Small intestine (tissue), 7 donors: ENCODE data around the gene NDUFS3. TPM values are rescaled to one million over a fixed set of nuclear protein-coding genes. Genes with fewer than 3 reads are reported as not detected.
"Not testable (repeated sequence)": the region's sequence is repeated elsewhere in the genome, so short reads cannot be mapped to it uniquely, and the experiment has no call there.

Source experiments
- DNase-seq, 2 donors: peaks; one replicate each; pipeline versions ENCODE4 v3.0.0 to v3.0.0-alpha.2; 2013
- FAIRE-seq: peaks from 2 replicates; lab custom pipeline; 2012; peaks lifted over from hg19 to GRCh38; lab: Jason Lieb, UNC
- H3K27ac ChIP-seq, 3 donors: one replicate each; pipeline ENCODE4 v1.5.1; 2013; ENCODE audit warnings: low read length in 2 of 3, mild to moderate bottlenecking in 2 of 3, control low read depth in 1 of 3, inconsistent platforms in 1 of 3, low read depth in 1 of 3, moderate library complexity in 1 of 3
- H3K27me3 ChIP-seq, 3 donors: one replicate each; pipeline ENCODE4 v1.6.1; 2013; ENCODE audit warnings: low read length in 3 of 3, inconsistent platforms in 1 of 3; ENCODE audit not compliant: control insufficient read depth in 3 of 3, insufficient read depth in 3 of 3
- H3K36me3 ChIP-seq, 3 donors: one replicate each; pipeline ENCODE4 v1.6.1; 2013; ENCODE audit warnings: low read length in 3 of 3, inconsistent platforms in 1 of 3, low read depth in 1 of 3, mild to moderate bottlenecking in 1 of 3, moderate library complexity in 1 of 3; ENCODE audit not compliant: control insufficient read depth in 3 of 3, insufficient read depth in 2 of 3
- H3K4me1 ChIP-seq, 3 donors: one replicate each; pipeline ENCODE4 v1.6.1; 2013; ENCODE audit warnings: low read length in 2 of 3, inconsistent platforms in 1 of 3, low read depth in 1 of 3, mild to moderate bottlenecking in 1 of 3, moderate library complexity in 1 of 3; ENCODE audit not compliant: control insufficient read depth in 3 of 3, insufficient read depth in 2 of 3
- H3K4me3 ChIP-seq, 3 donors: one replicate each; pipeline ENCODE4 v1.5.1; 2013; ENCODE audit warnings: low read length in 3 of 3, control low read depth in 1 of 3, inconsistent platforms in 1 of 3, low read depth in 1 of 3, mild to moderate bottlenecking in 1 of 3, moderate library complexity in 1 of 3
- H3K9me3 ChIP-seq, 2 donors: one replicate each; pipeline ENCODE4 v1.6.1; 2013; ENCODE audit warnings: low read depth in 1 of 2, low read length in 1 of 2; ENCODE audit not compliant: control insufficient read depth in 2 of 2, insufficient read depth in 1 of 2
- WGBS, 3 donors: extraction: QIAGEN DNeasy Blood & Tissue Kit; methylation state at CpG; one replicate each; pipeline ENCODE4 v1.1.7; 2013; 5-methylcytosine and 5-hydroxymethylcytosine counted together
- polyA plus RNA-seq, 4 donors: library from polyadenylated mRNA; stranded (reverse) in 3 of 4; unstranded in 1 of 4; fragments of 200-250 nt in 3 of 4; fragments of 120-200 nt in 1 of 4; gene quantifications; one replicate each; pipeline versions ENCODE4 v1.2.1 to v1.2.3, GENCODE V29; 2013
- donor health status: healthy with polysubstance abuse.
- donor health status: control.
- donor health status: control.
- donor health status: Bipolar disorder and iron deficiency.
- donor health status: healthy.

The NDUFS3 gene
- polyA plus RNA-seq, 4 donors = 95.2 to 438 (median 263) TPM

- H3K27me3 ChIP-seq, DNase-seq, H3K4me3 ChIP-seq, H3K36me3 ChIP-seq, H3K27ac ChIP-seq, H3K9me3 ChIP-seq, H3K4me1 ChIP-seq, FAIRE-seq: not testable (repeated sequence)
- WGBS, 3 donors = 88 to 92% (median 91%) methylated on average over 10 of the region's 10 CpGs
Measured at GRCh38 chr11:47564366-47564765, 14.5 kb upstream of the NDUFS3 start.

DNA sequence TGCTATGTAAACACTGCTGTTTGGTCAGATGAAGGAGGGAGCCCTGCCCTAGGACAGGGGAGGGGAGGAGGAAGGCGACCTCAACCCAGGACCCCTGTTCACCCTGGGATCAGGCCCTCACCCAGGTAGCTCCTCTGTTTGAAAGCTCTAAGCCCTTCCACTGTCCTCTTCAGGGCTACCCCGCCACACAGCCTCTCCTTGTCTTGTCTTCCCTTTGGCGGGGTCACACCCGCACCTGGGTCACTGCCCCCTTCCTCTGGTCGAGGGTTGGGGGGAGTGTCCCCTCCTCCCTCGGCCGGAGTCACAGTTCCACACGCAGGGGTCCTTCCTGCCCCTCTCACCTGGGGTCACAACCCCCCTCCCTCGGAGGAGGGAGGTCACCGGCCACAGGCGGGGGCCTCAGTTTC is 13.9 kb upstream of the NDUFS3 start:
- H3K36me3 ChIP-seq = peaks cover 0 to 12% (median 0%) of the 10 kb centered on the region in 3 donors
- peak overlapping the region; percentile 40 to 57 (median 48) for H3K27ac ChIP-seq
- H3K4me1 ChIP-seq = peaks cover 0 to 5% (median 0%) of the 10 kb centered on the region in 3 donors
- no peaks in the 10 kb centered on the region for H3K9me3 ChIP-seq
- DNase-seq = no peak
- 3 to 12% (median 8%) methylated on average over 11 of the region's 11 CpGs for WGBS, 3 donors
- peak overlapping the region; percentile 74 to 99 (median 82) for H3K4me3 ChIP-seq
- H3K27me3 ChIP-seq = no peaks in the 10 kb centered on the region
- no peak for FAIRE-seq

GRCh38 chr11:47565340-47566148 is 13.3 kb upstream of the NDUFS3 start, which contains the start of gene PTPMT1:
PTPMT1 (plus strand) TSS chr11:47565599; CDS start chr11:47565623, 24 bp downstream.
- no peak for FAIRE-seq
- peak; percentile 72 to 90 for DNase-seq
- 0 to 1% (median 0%) methylated on average over 58 to 86 of the region's 86 CpGs for WGBS, 3 donors
- Histone ChIP-seq H3K4me1 (peaks cover 0 to 5% (median 0%) of the 10 kb centered on the region in 3 donors), H3K27me3 (no peaks in the 10 kb centered on the region), H3K4me3 (peak within 1 kb of the TSS; percentile 74 to 99 (median 82)), H3K9me3 (no peaks in the 10 kb centered on the region), H3K36me3 (peaks cover 0 to 15% (median 0%) of the 10 kb centered on the region in 3 donors), H3K27ac (peak within 1 kb of the TSS; percentile 40 to 57 (median 48))

DNA sequence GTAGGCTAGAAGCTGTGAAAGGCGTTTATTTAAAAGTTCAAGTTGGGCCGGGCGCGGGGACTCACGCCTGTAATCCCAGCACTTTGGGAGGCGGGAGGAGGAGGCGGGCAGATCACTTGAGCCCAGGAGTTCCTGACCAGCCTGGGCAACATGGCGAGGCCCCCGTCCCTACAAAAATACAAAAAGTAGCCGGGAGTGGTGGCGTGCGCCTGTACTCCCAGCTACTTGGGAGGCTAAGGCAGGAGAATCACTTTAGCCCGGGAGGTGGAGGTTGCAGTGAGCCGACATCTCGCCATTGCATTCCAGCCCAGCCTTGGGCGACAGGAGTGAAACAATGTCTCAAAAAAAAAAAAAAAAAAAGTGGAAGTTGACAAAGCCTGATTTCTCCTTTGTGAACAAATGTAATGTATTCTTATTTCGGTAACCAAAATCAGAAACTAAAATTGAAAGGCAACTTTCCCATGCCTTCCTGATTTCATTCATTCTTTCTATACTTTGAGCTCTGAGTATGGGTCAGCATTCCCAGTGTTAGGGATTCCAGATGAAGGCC is 12.7 kb upstream of the NDUFS3 start:
- DNase-seq = peak in 1 of 2 donors; percentile 37
- Histone ChIP-seq H3K27me3 (no peaks in the 10 kb centered on the region), H3K4me3 (peak overlapping the region; percentile 74 to 99 (median 82)), H3K36me3 (peaks cover 1 to 18% (median 1%) of the 10 kb centered on the region in 3 donors), H3K4me1 (peaks cover 0 to 5% (median 0%) of the 10 kb centered on the region in 3 donors), H3K9me3 (no peaks in the 10 kb centered on the region), H3K27ac (peak overlapping the region in 2 of 3 donors; percentile 22 to 57)
- 14 to 29% (median 18%) methylated on average over 17 of the region's 17 CpGs for WGBS, 3 donors
- no peak for FAIRE-seq

GRCh38 chr11:47569646-47570045 is 9.2 kb upstream of the NDUFS3 start:
- H3K27ac ChIP-seq = no peak overlapping the region
- no peaks in the 10 kb centered on the region for H3K27me3 ChIP-seq
- no peaks in the 10 kb centered on the region for H3K9me3 ChIP-seq
- no peak overlapping the region for H3K4me3 ChIP-seq
- WGBS, 3 donors = 94 to 99% (median 98%) methylated on average over 7 of the region's 7 CpGs
- no peak for FAIRE-seq
- H3K36me3 ChIP-seq = peaks cover 11 to 42% (median 12%) of the 10 kb centered on the region in 3 donors
- DNase-seq = no peak
- peaks cover 0 to 5% (median 0%) of the 10 kb centered on the region in 3 donors for H3K4me1 ChIP-seq

DNA sequence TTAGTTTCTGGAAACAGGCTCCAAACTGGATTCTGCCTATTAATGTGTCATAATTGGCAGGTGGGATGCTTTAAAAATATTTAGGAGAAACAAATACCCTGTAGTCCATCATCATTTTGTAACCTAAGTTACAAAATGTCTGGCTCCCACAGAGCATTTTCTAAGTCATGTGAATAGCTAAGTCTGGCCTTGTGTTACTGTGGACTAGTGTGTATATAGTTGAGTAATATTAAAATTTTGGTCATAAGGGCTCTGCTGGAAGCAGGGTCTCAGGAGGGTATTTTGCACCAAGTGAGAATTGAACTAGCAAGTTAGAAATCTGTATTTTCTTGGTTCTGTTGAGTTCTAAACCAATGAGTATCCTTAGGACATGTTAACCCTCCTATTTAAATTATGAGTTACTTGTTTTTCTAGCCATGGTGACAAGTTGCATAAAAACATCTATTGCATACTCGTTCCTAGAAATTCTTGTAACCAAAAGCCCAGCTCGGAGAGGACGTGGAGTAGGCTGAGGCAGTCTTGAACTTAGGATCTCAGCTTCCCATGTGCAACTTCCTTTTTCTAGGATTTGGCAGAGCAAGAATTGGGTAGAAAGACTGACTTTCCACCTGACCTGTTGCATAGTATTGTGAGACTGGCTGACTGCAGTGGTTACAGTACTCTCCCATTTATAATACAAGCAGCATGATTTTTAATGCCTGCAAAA is 8.1 kb upstream of the NDUFS3 start:
- Histone ChIP-seq H3K27ac (no peak overlapping the region), H3K36me3 (peaks cover 12 to 49% (median 14%) of the 10 kb centered on the region in 3 donors), H3K4me1 (no peaks in the 10 kb centered on the region), H3K4me3 (no peak overlapping the region), H3K9me3 (no peaks in the 10 kb centered on the region), H3K27me3 (no peaks in the 10 kb centered on the region)
- DNase-seq (no peak), FAIRE-seq (no peak)
- 86 to 94% (median 89%) methylated on average over 3 of the region's 3 CpGs for WGBS, 3 donors

- no peak for FAIRE-seq
- Histone ChIP-seq H3K4me1 (no peaks in the 10 kb centered on the region), H3K9me3 (no peaks in the 10 kb centered on the region), H3K36me3 (peaks cover 12 to 51% (median 14%) of the 10 kb centered on the region in 3 donors), H3K27ac (no peak overlapping the region), H3K4me3 (no peak overlapping the region), H3K27me3 (no peaks in the 10 kb centered on the region)
- 87 to 91% (median 90%) methylated on average over 4 of the region's 4 CpGs for WGBS, 3 donors
- DNase-seq = no peak
Measured at GRCh38 chr11:47571357-47571729, 7.5 kb upstream of the NDUFS3 start.

DNA sequence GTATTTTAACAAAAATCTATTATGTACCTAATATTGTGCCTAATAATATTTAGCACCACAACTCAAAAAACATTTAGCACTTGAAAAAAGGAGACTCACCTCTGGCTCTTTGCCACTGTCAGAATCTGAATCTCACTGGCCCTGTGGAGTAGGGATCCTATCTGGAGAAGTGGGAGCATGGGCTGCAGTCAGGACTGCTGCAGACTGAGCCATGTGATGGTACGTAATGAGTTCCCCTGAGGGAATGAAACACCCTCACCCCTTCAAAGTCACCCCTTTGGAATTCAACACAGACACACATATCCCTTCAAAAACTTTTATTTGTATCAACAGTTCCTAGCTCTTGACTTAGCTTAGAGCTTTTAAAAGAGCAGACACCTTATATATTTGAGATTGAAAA is 7.0 kb upstream of the NDUFS3 start:
- H3K36me3 ChIP-seq = peaks cover 12 to 51% (median 14%) of the 10 kb centered on the region in 3 donors
- DNase-seq = no peak
- no peak overlapping the region for H3K27ac ChIP-seq
- H3K27me3 ChIP-seq = no peaks in the 10 kb centered on the region
- H3K4me3 ChIP-seq = no peak overlapping the region
- WGBS, 3 donors = 84 to 96% (median 95%) methylated on average over 1 of the region's 1 CpG
- no peaks in the 10 kb centered on the region for H3K9me3 ChIP-seq
- H3K4me1 ChIP-seq = no peaks in the 10 kb centered on the region
- no peak for FAIRE-seq
